Lung (tissue), 16 donors: ENCODE data around the gene BABAM1. TPM values are rescaled to one million over a fixed set of nuclear protein-coding genes. Genes with fewer than 3 reads are reported as not detected.
A peak's percentile ranks its signal among the peaks of the same experiment; 100 is the strongest.

Experiments
- ATAC-seq: fragments of 200-7000 bp; cut with Tn5 transposase; one replicate; pipeline ENCODE4 v1.9.1; 2020; ENCODE audit warnings: moderate number of reproducible peaks; ENCODE audit not compliant: insufficient read depth, low FRiP score
- DNase-seq, 3 donors: peaks; one replicate each; pipeline ENCODE4 v3.0.0-alpha.2; 2013 to 2017
- H3K27ac ChIP-seq, 2 donors: one replicate each; pipeline ENCODE4 v1.5.1; 2013; ENCODE audit warnings: mild to moderate bottlenecking in 2 of 2, moderate library complexity in 2 of 2, control low read depth in 1 of 2, inconsistent platforms in 1 of 2, low read depth in 1 of 2, low read length in 1 of 2
- H3K27me3 ChIP-seq, 3 donors: one replicate each; pipeline ENCODE4 v1.5.1; 2013; ENCODE audit warnings: low read length in 2 of 3; ENCODE audit not compliant: control insufficient read depth in 3 of 3, insufficient read depth in 3 of 3
- H3K36me3 ChIP-seq, 4 donors: one replicate each; pipeline ENCODE4 v1.5.1; 2013; ENCODE audit warnings: low read length in 4 of 4, mild to moderate bottlenecking in 1 of 4, moderate library complexity in 1 of 4; ENCODE audit not compliant: control insufficient read depth in 4 of 4, insufficient read depth in 4 of 4
- H3K4me1 ChIP-seq, 5 donors: one replicate each; pipeline ENCODE4 v1.5.1; 2013; ENCODE audit warnings: low read length in 5 of 5, mild to moderate bottlenecking in 2 of 5, moderate library complexity in 1 of 5; ENCODE audit not compliant: control insufficient read depth in 5 of 5, insufficient read depth in 5 of 5
- H3K4me3 ChIP-seq: one replicate; pipeline ENCODE4 v1.5.1; 2013; ENCODE audit warnings: mild to moderate bottlenecking, control low read depth, moderate library complexity
- H3K9ac ChIP-seq, 2 donors: one replicate each; pipeline ENCODE4 v1.5.1; 2013; ENCODE audit warnings: low read length in 2 of 2, control low read depth in 1 of 2; ENCODE audit not compliant: insufficient read depth in 1 of 2
- H3K9me3 ChIP-seq, 4 donors: one replicate each; pipeline ENCODE4 v1.5.1; 2013; ENCODE audit warnings: low read length in 3 of 4, mild to moderate bottlenecking in 1 of 4, moderate library complexity in 1 of 4; ENCODE audit not compliant: control insufficient read depth in 4 of 4, insufficient read depth in 3 of 4
- WGBS, 2 donors: extraction: QIAGEN DNeasy Blood & Tissue Kit; methylation state at CpG; one replicate each; pipeline ENCODE4 v1.1.7; 2013; 5-methylcytosine and 5-hydroxymethylcytosine counted together
- long read RNA-seq, 5 donors: transcript quantifications; one replicate each; lab custom pipeline, GENCODE V29; 2026
- polyA plus RNA-seq, 2 donors: library from polyadenylated mRNA; stranded (reverse); fragments of 200-250 nt; gene quantifications; one replicate each; pipeline ENCODE4 v1.2.1, GENCODE V29; 2013
- total RNA-seq, 2 donors: library from RNA; depleted of rRNA in 1 of 2; stranded (reverse); fragments of >200 nt in 1 of 2; gene quantifications; one replicate each; pipeline ENCODE4 v1.2.1, GENCODE V29; 2014 to 2021
- TF ChIP-seq, protein P1 (sequence below): IDR thresholded peaks from 2 replicates; pipeline ENCODE4 v1.5.1; 2012; ENCODE audit warnings: mild to moderate bottlenecking; ENCODE audit errors: control extremely low read depth, extremely low read depth
- donor health status: control.
- donor health status: control.
- donor health status: Bipolar disorder and iron deficiency.
- donor health status: healthy.
- donor health status: DM: yes; HTN: yes; CAD: no.

The BABAM1 gene
- 10 to 100 TPM; 52.4 to 75.1 TPM for total RNA-seq
- polyA plus RNA-seq = 10 to 100 TPM; 61.8 to 65.1 TPM
- long read RNA-seq, donor 1, transcript BABAM1-208 (9 exons, 1,470 nt) = major isoform, 20 of 31 reads
- long read RNA-seq, donor 1, partial matches to known transcripts = 5 of 31 reads
- long read RNA-seq, donor 1, other reads (novel, unspliced or antisense) = 0 of 31 reads
- long read RNA-seq, donor 2, transcript BABAM1-208 (9 exons, 1,470 nt) = major isoform, 7 of 12 reads
- long read RNA-seq, donor 2, partial matches to known transcripts = 0 of 12 reads
- long read RNA-seq, donor 2, other reads (novel, unspliced or antisense) = 0 of 12 reads
- long read RNA-seq, donor 3, transcript BABAM1-208 (9 exons, 1,470 nt) = major isoform, 16 of 23 reads
- long read RNA-seq, donor 3, partial matches to known transcripts = 0 of 23 reads
- long read RNA-seq, donor 3, other reads (novel, unspliced or antisense) = 0 of 23 reads
- long read RNA-seq, donor 4, transcript BABAM1-208 (9 exons, 1,470 nt) = major isoform, 14 of 21 reads
- long read RNA-seq, donor 4, partial matches to known transcripts = 0 of 21 reads
- long read RNA-seq, donor 4, other reads (novel, unspliced or antisense) = 0 of 21 reads
- long read RNA-seq, donor 5, transcript BABAM1-208 (9 exons, 1,470 nt) = major isoform, 25 of 46 reads
- long read RNA-seq, donor 5, partial matches to known transcripts = 11 of 46 reads
- long read RNA-seq, donor 5, other reads (novel, unspliced or antisense) = 0 of 46 reads

- WGBS, 2 donors = 0 to 1% methylated on average over 27 of the region's 27 CpGs
- Histone ChIP-seq H3K36me3 (peaks cover 3 to 14% (median 11%) of the 10 kb centered on the region in 4 donors), H3K9ac (peak within 1 kb of the TSS; percentile 65 to 78), H3K4me3 (peak within 1 kb of the TSS; percentile 88), H3K27me3 (no peaks in the 10 kb centered on the region), H3K27ac (peak within 1 kb of the TSS; percentile 76 to 81), H3K4me1 (peaks cover 0 to 6% (median 0%) of the 10 kb centered on the region in 5 donors), H3K9me3 (no peaks in the 10 kb centered on the region)
- peak; percentile 96 for ATAC-seq
- peak; percentile 98 to 99 (median 99) for DNase-seq
- TF ChIP-seq, protein P1, sequence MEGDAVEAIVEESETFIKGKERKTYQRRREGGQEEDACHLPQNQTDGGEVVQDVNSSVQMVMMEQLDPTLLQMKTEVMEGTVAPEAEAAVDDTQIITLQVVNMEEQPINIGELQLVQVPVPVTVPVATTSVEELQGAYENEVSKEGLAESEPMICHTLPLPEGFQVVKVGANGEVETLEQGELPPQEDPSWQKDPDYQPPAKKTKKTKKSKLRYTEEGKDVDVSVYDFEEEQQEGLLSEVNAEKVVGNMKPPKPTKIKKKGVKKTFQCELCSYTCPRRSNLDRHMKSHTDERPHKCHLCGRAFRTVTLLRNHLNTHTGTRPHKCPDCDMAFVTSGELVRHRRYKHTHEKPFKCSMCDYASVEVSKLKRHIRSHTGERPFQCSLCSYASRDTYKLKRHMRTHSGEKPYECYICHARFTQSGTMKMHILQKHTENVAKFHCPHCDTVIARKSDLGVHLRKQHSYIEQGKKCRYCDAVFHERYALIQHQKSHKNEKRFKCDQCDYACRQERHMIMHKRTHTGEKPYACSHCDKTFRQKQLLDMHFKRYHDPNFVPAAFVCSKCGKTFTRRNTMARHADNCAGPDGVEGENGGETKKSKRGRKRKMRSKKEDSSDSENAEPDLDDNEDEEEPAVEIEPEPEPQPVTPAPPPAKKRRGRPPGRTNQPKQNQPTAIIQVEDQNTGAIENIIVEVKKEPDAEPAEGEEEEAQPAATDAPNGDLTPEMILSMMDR = no peak
These were observed at the start of gene BABAM1 for GRCh38 chr19:17266975-17267788. Gene BABAM1 (plus strand): TSS chr19:17267443. CDS start chr19:17268807, 1,364 bp downstream.

GRCh38 chr19:17219286-17219685, 48.0 kb upstream of the BABAM1 start:
- H3K4me3 ChIP-seq = no peak overlapping the region
- H3K4me1 ChIP-seq = peaks cover 0 to 13% (median 8%) of the 10 kb centered on the region in 5 donors
- no peak for DNase-seq
- TF ChIP-seq, protein P1 = no peak
- no peak for ATAC-seq
- no peak overlapping the region for H3K9ac ChIP-seq
- peaks cover 4 to 18% (median 14%) of the 10 kb centered on the region in 4 donors for H3K36me3 ChIP-seq
- WGBS, 2 donors = 96 to 99% methylated on average over 8 of the region's 8 CpGs
- H3K9me3 ChIP-seq = no peaks in the 10 kb centered on the region
- no peak overlapping the region for H3K27ac ChIP-seq
- H3K27me3 ChIP-seq = no peaks in the 10 kb centered on the region

- WGBS, 2 donors = 60 to 62% methylated on average over 14 of the region's 14 CpGs
- Histone ChIP-seq H3K4me1 (peaks cover 0 to 7% (median 5%) of the 10 kb centered on the region in 5 donors), H3K9me3 (no peaks in the 10 kb centered on the region), H3K36me3 (peaks cover 4 to 18% (median 14%) of the 10 kb centered on the region in 4 donors), H3K9ac (no peak overlapping the region), H3K4me3 (no peak overlapping the region), H3K27me3 (no peaks in the 10 kb centered on the region), H3K27ac (no peak overlapping the region)
- no peak for DNase-seq
- TF ChIP-seq, protein P1 = no peak
- no peak for ATAC-seq
These were observed 47.0 kb upstream of the BABAM1 start for GRCh38 chr19:17220207-17220758.
